HG02623 (cell line): ENCODE results near the gene CEP19.
"Not testable (repeated sequence)": the region's sequence is repeated elsewhere in the genome, so short reads cannot be mapped to it uniquely, and the experiment has no call there.

Source experiments
- ATAC-seq: cut with Tn5 transposase; IDR thresholded peaks from one replicate; pipeline ENCODE4 v1.9.1; 2021; ENCODE audit warnings: moderate library complexity; ENCODE audit not compliant: unreplicated experiment

The CEP19 gene

GRCh38 chr3:196711838-196712513 is at the start of gene CEP19, which contains the start of gene PIGX:
CEP19 (minus strand) TSS chr3:196712250; CDS start chr3:196708657, 3,593 bp downstream.
PIGX (plus strand) TSS chr3:196712377.
- peak; percentile 76 for ATAC-seq

GRCh38 chr3:196757876-196758739 is 46.1 kb upstream of the CEP19 start:
- no peak for ATAC-seq

- ATAC-seq: no peak
Observed at GRCh38 chr3:196756732-196757131, 44.7 kb upstream of the CEP19 start.

GRCh38 chr3:196754091-196754981 is 42.3 kb upstream of the CEP19 start:
- no peak for ATAC-seq

- no peak for ATAC-seq
Observed at GRCh38 chr3:196753201-196753600, 41.2 kb upstream of the CEP19 start.

- ATAC-seq: no peak
Observed at GRCh38 chr3:196749125-196749524, 37.1 kb upstream of the CEP19 start.

GRCh38 chr3:196743569-196743968 is 31.5 kb upstream of the CEP19 start:
- ATAC-seq: not testable (repeated sequence)

- no peak for ATAC-seq
Observed at GRCh38 chr3:196741249-196741889, 29.3 kb upstream of the CEP19 start.

- ATAC-seq: no peak
Observed at GRCh38 chr3:196740481-196741248, 28.6 kb upstream of the CEP19 start.

- ATAC-seq: peak; percentile 82
Observed at GRCh38 chr3:196739671-196740480, 27.8 kb upstream of the CEP19 start, which contains the start of gene PAK2. PAK2 (plus strand) TSS chr3:196739857; CDS start chr3:196782647, 42,790 bp downstream.

- ATAC-seq: no peak
Observed at GRCh38 chr3:196737655-196738054, 25.6 kb upstream of the CEP19 start.

- ATAC-seq: no peak
Observed at GRCh38 chr3:196736670-196737374, 24.8 kb upstream of the CEP19 start.

GRCh38 chr3:196735751-196736150 is 23.7 kb upstream of the CEP19 start:
- ATAC-seq: no peak

- ATAC-seq: no peak
Observed at GRCh38 chr3:196726788-196727675, 15.0 kb upstream of the CEP19 start.

- ATAC-seq: no peak
Observed at GRCh38 chr3:196721097-196721496, 9.0 kb upstream of the CEP19 start.

- not testable (repeated sequence) for ATAC-seq
Observed at GRCh38 chr3:196717162-196717561, 5.1 kb upstream of the CEP19 start.
